NT2/D1 (cell line): ENCODE data around the gene RDH11.

ENCODE experiments used
- SUZ12 ChIP-seq: IDR thresholded peaks from 2 replicates; pipeline ENCODE4 v1.6.1; 2011; ENCODE audit not compliant: insufficient read length, insufficient read depth; ENCODE audit errors: extremely low read depth
- YY1 ChIP-seq: IDR thresholded peaks from 2 replicates; pipeline ENCODE4 v1.6.1; 2011; ENCODE audit not compliant: insufficient read length, insufficient read depth
- ZNF274 ChIP-seq: IDR thresholded peaks from 2 replicates; pipeline ENCODE4 v1.6.1; 2011; ENCODE audit warnings: mild to moderate bottlenecking, low read depth, low read length

DNA sequence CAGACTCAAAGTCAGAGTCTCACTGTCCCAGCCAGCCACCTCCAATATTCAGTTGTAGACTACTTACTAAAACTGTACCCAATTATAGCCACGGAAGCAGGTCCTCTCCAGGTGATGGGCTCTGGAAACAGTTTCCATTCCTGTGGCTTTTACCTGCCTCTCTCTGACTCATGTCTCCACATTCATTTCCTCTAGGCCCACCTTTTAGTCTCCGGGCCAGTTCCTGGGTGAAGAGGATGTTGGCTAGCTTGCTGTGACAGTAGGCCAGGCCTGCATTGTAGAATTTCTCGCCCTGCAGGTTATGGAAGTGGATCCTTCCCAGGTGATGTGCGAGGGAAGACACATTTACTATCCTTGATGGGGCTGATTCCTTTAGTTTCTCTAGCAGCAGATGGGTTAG, 5.6 kb downstream of the RDH11 start:
- no peak for TF ChIP-seq YY1
- no peak for TF ChIP-seq ZNF274
- TF ChIP-seq SUZ12 = no peak
